ENCODE data around the gene ADRB2. TPM values are rescaled to one million over a fixed set of nuclear protein-coding genes. Genes with fewer than 3 reads are reported as not detected.
A peak's percentile ranks its signal among the peaks of the same experiment; 100 is the strongest.

Gene ADRB2
- total RNA-seq, 6 experiments from 2014 or later: 2.0 to 4.0 (median 3.7) TPM

- Mint-ChIP-seq H3K9me3 (no peaks in the 10 kb centered on the region), H3K4me3 (no peak overlapping the region), H3K36me3 (ENCODE audit: low read depth) (no peaks in the 10 kb centered on the region), H3K27ac (no peak overlapping the region), H3K27me3 (ENCODE audit: insufficient read depth) (no peaks in the 10 kb centered on the region; the same call in 1 of the 2 replicates), H3K4me1 (ENCODE audit: low read depth) (peaks cover 51% of the 10 kb centered on the region)
- TF ChIP-seq CTCF (IDR thresholded peaks at IDR 0.05): no peak
- DNase-seq: no peak
Measured at GRCh38 chr5:148810823-148811222, 15.6 kb upstream of the ADRB2 start.

- Mint-ChIP-seq H3K27me3 (ENCODE audit: insufficient read depth) (no peaks in the 10 kb centered on the region; the same call in 1 of the 2 replicates), H3K4me3 (no peak overlapping the region), H3K36me3 (ENCODE audit: low read depth) (no peaks in the 10 kb centered on the region), H3K27ac (0 out of 2 replicates have a peak overlapping the region, but pooled peaks have one; percentile 6), H3K4me1 (ENCODE audit: low read depth) (peaks cover 42% of the 10 kb centered on the region), H3K9me3 (no peaks in the 10 kb centered on the region)
- no peak for DNase-seq
- TF ChIP-seq CTCF (IDR thresholded peaks at IDR 0.05): no peak
Measured at GRCh38 chr5:148811756-148812155, 14.7 kb upstream of the ADRB2 start.

GRCh38 chr5:148815086-148815485, 11.3 kb upstream of the ADRB2 start:
- no peaks in the 10 kb centered on the region; the same call in 1 of the 2 replicates for H3K27me3 Mint-ChIP-seq (ENCODE audit: insufficient read depth)
- H3K4me1 Mint-ChIP-seq (ENCODE audit: low read depth): peaks cover 24% of the 10 kb centered on the region
- DNase-seq: no peak
- H3K36me3 Mint-ChIP-seq (ENCODE audit: low read depth): no peaks in the 10 kb centered on the region
- H3K27ac Mint-ChIP-seq: no peak overlapping the region
- H3K4me3 Mint-ChIP-seq: no peak overlapping the region
- H3K9me3 Mint-ChIP-seq: no peaks in the 10 kb centered on the region
- no peak for TF ChIP-seq CTCF (IDR thresholded peaks at IDR 0.05)

- no peaks in the 10 kb centered on the region; the same call in 1 of the 2 replicates for H3K27me3 Mint-ChIP-seq (ENCODE audit: insufficient read depth)
- no peak overlapping the region for H3K4me3 Mint-ChIP-seq
- H3K36me3 Mint-ChIP-seq (ENCODE audit: low read depth): no peaks in the 10 kb centered on the region
- no peak for DNase-seq
- no peak for TF ChIP-seq CTCF (IDR thresholded peaks at IDR 0.05)
- H3K9me3 Mint-ChIP-seq: no peaks in the 10 kb centered on the region
- H3K27ac Mint-ChIP-seq: no peak overlapping the region
- peaks cover 22% of the 10 kb centered on the region for H3K4me1 Mint-ChIP-seq (ENCODE audit: low read depth)
Measured at GRCh38 chr5:148815578-148815977, 10.8 kb upstream of the ADRB2 start.

- no peak overlapping the region for H3K4me3 Mint-ChIP-seq
- no peak for DNase-seq
- no peak overlapping the region for H3K27ac Mint-ChIP-seq
- TF ChIP-seq CTCF (IDR thresholded peaks at IDR 0.05): no peak
- no peaks in the 10 kb centered on the region; the same call in 1 of the 2 replicates for H3K27me3 Mint-ChIP-seq (ENCODE audit: insufficient read depth)
- no peaks in the 10 kb centered on the region for H3K9me3 Mint-ChIP-seq
- H3K36me3 Mint-ChIP-seq (ENCODE audit: low read depth): no peaks in the 10 kb centered on the region
- H3K4me1 Mint-ChIP-seq (ENCODE audit: low read depth): peaks cover 22% of the 10 kb centered on the region
Measured at GRCh38 chr5:148816357-148816756, 10.1 kb upstream of the ADRB2 start.

GRCh38 chr5:148816782-148817181, 9.6 kb upstream of the ADRB2 start:
- Mint-ChIP-seq H3K9me3 (no peaks in the 10 kb centered on the region), H3K27ac (no peak overlapping the region), H3K4me3 (no peak overlapping the region), H3K27me3 (ENCODE audit: insufficient read depth) (no peaks in the 10 kb centered on the region; the same call in 1 of the 2 replicates), H3K4me1 (ENCODE audit: low read depth) (peaks cover 18% of the 10 kb centered on the region), H3K36me3 (ENCODE audit: low read depth) (no peaks in the 10 kb centered on the region)
- no peak for DNase-seq
- no peak for TF ChIP-seq CTCF (IDR thresholded peaks at IDR 0.05)
